Measurements from ENCODE around the gene FOXP1.
A peak's percentile ranks its signal among the peaks of the same experiment; 100 is the strongest.
"Not testable (repeated sequence)": the region's sequence is repeated elsewhere in the genome, so short reads cannot be mapped to it uniquely, and the experiment has no call there.

The FOXP1 gene

GRCh38 chr3:71560665-71561064, 22.9 kb downstream of the FOXP1 start:
- no peak for DNase-seq

GRCh38 chr3:71559578-71560162, 23.9 kb downstream of the FOXP1 start:
- no peak for DNase-seq

GRCh38 chr3:71559021-71559420, 24.5 kb downstream of the FOXP1 start:
- no peak for DNase-seq

GRCh38 chr3:71554649-71555048, 28.9 kb downstream of the FOXP1 start:
- no peak for DNase-seq

- no peak for DNase-seq
Measured at GRCh38 chr3:71551311-71551919, 32.1 kb downstream of the FOXP1 start.

- DNase-seq: no peak
Measured at GRCh38 chr3:71549951-71550350, 33.6 kb downstream of the FOXP1 start.

- DNase-seq: no peak
Measured at GRCh38 chr3:71548705-71549384, 34.7 kb downstream of the FOXP1 start.

- no peak for DNase-seq
Measured at GRCh38 chr3:71547249-71548198, 36.0 kb downstream of the FOXP1 start.

- no peak for DNase-seq
Measured at GRCh38 chr3:71546821-71547220, 36.7 kb downstream of the FOXP1 start.

GRCh38 chr3:71545330-71545729, 38.2 kb downstream of the FOXP1 start:
- no peak for DNase-seq

GRCh38 chr3:71543371-71544016, 40.0 kb downstream of the FOXP1 start:
- DNase-seq: peak; percentile 63

GRCh38 chr3:71542521-71543370, 40.8 kb downstream of the FOXP1 start:
- DNase-seq: no peak

- DNase-seq: no peak
Measured at GRCh38 chr3:71541313-71541712, 42.2 kb downstream of the FOXP1 start.

GRCh38 chr3:71537211-71537611, 46.3 kb downstream of the FOXP1 start:
- no peak for DNase-seq

- peak; percentile 9 for DNase-seq
Measured at GRCh38 chr3:71536376-71536965, 47.1 kb downstream of the FOXP1 start.

- DNase-seq: no peak
Measured at GRCh38 chr3:71533588-71533987, 49.9 kb downstream of the FOXP1 start.

- no peak for DNase-seq
Measured at GRCh38 chr3:71532639-71533395, 50.7 kb downstream of the FOXP1 start.

GRCh38 chr3:71530903-71531530, 52.5 kb downstream of the FOXP1 start:
- DNase-seq: no peak

- DNase-seq: peak; percentile 52
Measured at GRCh38 chr3:71528816-71529215, 54.7 kb downstream of the FOXP1 start.

- DNase-seq: not testable (repeated sequence)
Measured at GRCh38 chr3:71526448-71526847, 57.1 kb downstream of the FOXP1 start.

All from activated CD4-positive, alpha-beta T cell treated with anti-CD3 and anti-CD28 coated beads, Interleukin-10, Interleukin-2, amounts not matched to agents 100 ng/mL and 50 ng/mL, durations not matched to agents 16 hours and 8 hours (primary cell).